Brain microvascular endothelial cell (primary cell): ENCODE measurements around the gene LRRK1.

Experiments
- DNase-seq: peaks from one replicate; pipeline ENCODE4 v3.0.0-alpha.2; 2020
- H3K27ac ChIP-seq: fragments of 250-450 bp; sonication (Bioruptor Pico); 2 replicates; pipeline ENCODE4 v1.5.1; 2020; ENCODE audit warnings: mild to moderate bottlenecking, moderate library complexity
- H3K27me3 ChIP-seq: fragments of 250-450 bp; sonication (Bioruptor Pico); replicated peaks from 2 replicates; pipeline ENCODE4 v1.5.1; 2020; ENCODE audit warnings: mild to moderate bottlenecking
- H3K36me3 ChIP-seq: fragments of 250-450 bp; sonication (Bioruptor Pico); replicated peaks from 2 replicates; pipeline ENCODE4 v1.5.1; 2020; ENCODE audit warnings: mild to moderate bottlenecking
- H3K4me3 ChIP-seq: 2 replicates; pipeline ENCODE4 v1.5.1; 2011; ENCODE audit warnings: low read depth, mild to moderate bottlenecking, control low read depth, low read length, moderate library complexity
- CTCF ChIP-seq: IDR thresholded peaks from 2 replicates; pipeline ENCODE4 v1.5.1; 2011; ENCODE audit warnings: low read depth, mild to moderate bottlenecking, moderate library complexity, low read length, control low read depth, inconsistent platforms; ENCODE audit errors: missing control alignments
- in situ Hi-C: cut with HindIII; loops from 2 replicates; pipeline ENCODE4 v1.10.0; 2017; ENCODE audit warnings: low sequenced_read_pairs, low pct_ligation_motif_present

Gene LRRK1

GRCh38 chr15:100898661-100899462 lies 20.3 kb upstream of the LRRK1 start:
- DNase-seq = no peak
- Histone ChIP-seq H3K27ac (no peak overlapping the region), H3K36me3 (no peaks in the 10 kb centered on the region), H3K27me3 (no peaks in the 10 kb centered on the region), H3K4me3 (no peak overlapping the region)
- in situ Hi-C loops = no loop called here
- TF ChIP-seq CTCF = no peak

- no peaks in the 10 kb centered on the region for H3K36me3 ChIP-seq
- H3K27me3 ChIP-seq = no peaks in the 10 kb centered on the region
- in situ Hi-C loops = no loop called here
- H3K4me3 ChIP-seq = no peak overlapping the region
- DNase-seq = no peak
- no peak for TF ChIP-seq CTCF
- no peak overlapping the region for H3K27ac ChIP-seq
Measured at GRCh38 chr15:100899601-100900000, 19.6 kb upstream of the LRRK1 start.

GRCh38 chr15:100900136-100900794 lies 18.9 kb upstream of the LRRK1 start:
- in situ Hi-C loops = no loop called here
- TF ChIP-seq CTCF = no peak
- H3K4me3 ChIP-seq = no peak overlapping the region

GRCh38 chr15:100900795-100901169 lies 18.4 kb upstream of the LRRK1 start:
- no peak for TF ChIP-seq CTCF
- Histone ChIP-seq H3K36me3 (no peaks in the 10 kb centered on the region), H3K4me3 (no peak overlapping the region), H3K27me3 (no peaks in the 10 kb centered on the region), H3K27ac (no peak overlapping the region)
- in situ Hi-C loops = no loop called here
- no peak for DNase-seq

More at GRCh38 chr15:100900136-100900794, 18.9 kb upstream of the LRRK1 start:
- DNase-seq = no peak
- Histone ChIP-seq H3K36me3 (no peaks in the 10 kb centered on the region), H3K27me3 (no peaks in the 10 kb centered on the region), H3K27ac (no peak overlapping the region)

GRCh38 chr15:100901296-100901695 lies 17.9 kb upstream of the LRRK1 start:
- no peak overlapping the region for H3K27ac ChIP-seq
- in situ Hi-C loops = no loop called here
- no peak for TF ChIP-seq CTCF

More at GRCh38 chr15:100901296-100901695, 17.9 kb upstream of the LRRK1 start:
- no peak for DNase-seq
- Histone ChIP-seq H3K27me3 (no peaks in the 10 kb centered on the region), H3K4me3 (no peak overlapping the region), H3K36me3 (no peaks in the 10 kb centered on the region)
